ENCODE measurements around the gene ARSB.

ARSB gene

GRCh38 chr5:78808380-78808779 is 176.7 kb downstream of the ARSB start:
- no peak for TF ChIP-seq CTCF (IDR thresholded peaks at IDR 0.05; ENCODE audit: poor library complexity, severe bottlenecking)

GRCh38 chr5:78806544-78806943 is 178.6 kb downstream of the ARSB start:
- peaks cover 7% of the 10 kb centered on the region for H3K4me1 ChIP-seq (ENCODE audit: insufficient read depth, poor library complexity, severe bottlenecking)
- H3K36me3 ChIP-seq (ENCODE audit: low read depth): no peaks in the 10 kb centered on the region
- H3K9me3 ChIP-seq (ENCODE audit: severe bottlenecking): no peaks in the 10 kb centered on the region
- ATAC-seq (ENCODE audit: low read depth) (peak; percentile 81), DNase-seq (ENCODE audit: low spot score) (no peak)
- no peak overlapping the region for H3K4me3 ChIP-seq (ENCODE audit: severe bottlenecking)
- no peaks in the 10 kb centered on the region for H3K27me3 ChIP-seq (ENCODE audit: insufficient read depth, poor library complexity, severe bottlenecking)
- peak overlapping the region; percentile 19 for H3K27ac ChIP-seq (ENCODE audit: poor library complexity, severe bottlenecking)
- TF ChIP-seq CTCF (IDR thresholded peaks at IDR 0.05; ENCODE audit: poor library complexity, severe bottlenecking): no peak

More at GRCh38 chr5:78808380-78808779, 176.7 kb downstream of the ARSB start:
- H3K4me1 ChIP-seq (ENCODE audit: insufficient read depth, poor library complexity, severe bottlenecking): peaks cover 7% of the 10 kb centered on the region
- no peak overlapping the region for H3K27ac ChIP-seq (ENCODE audit: poor library complexity, severe bottlenecking)
- DNase-seq (ENCODE audit: low spot score): no peak
- no peak for ATAC-seq (ENCODE audit: low read depth)
- H3K36me3 ChIP-seq (ENCODE audit: low read depth): no peaks in the 10 kb centered on the region
- H3K9me3 ChIP-seq (ENCODE audit: severe bottlenecking): no peaks in the 10 kb centered on the region
- H3K27me3 ChIP-seq (ENCODE audit: insufficient read depth, poor library complexity, severe bottlenecking): no peaks in the 10 kb centered on the region
- H3K4me3 ChIP-seq (ENCODE audit: severe bottlenecking): no peak overlapping the region

- no peaks in the 10 kb centered on the region for H3K27me3 ChIP-seq (ENCODE audit: insufficient read depth, poor library complexity, severe bottlenecking)
- TF ChIP-seq CTCF (IDR thresholded peaks at IDR 0.05; ENCODE audit: poor library complexity, severe bottlenecking): no peak
- H3K4me1 ChIP-seq (ENCODE audit: insufficient read depth, poor library complexity, severe bottlenecking): peaks cover 7% of the 10 kb centered on the region
- ATAC-seq (ENCODE audit: low read depth) (no peak), DNase-seq (ENCODE audit: low spot score) (no peak)
- no peak overlapping the region for H3K4me3 ChIP-seq (ENCODE audit: severe bottlenecking)
- H3K27ac ChIP-seq (ENCODE audit: poor library complexity, severe bottlenecking): no peak overlapping the region
- no peaks in the 10 kb centered on the region for H3K36me3 ChIP-seq (ENCODE audit: low read depth)
- H3K9me3 ChIP-seq (ENCODE audit: severe bottlenecking): no peaks in the 10 kb centered on the region
Measured at GRCh38 chr5:78805474-78806124, 179.5 kb downstream of the ARSB start.

DNA sequence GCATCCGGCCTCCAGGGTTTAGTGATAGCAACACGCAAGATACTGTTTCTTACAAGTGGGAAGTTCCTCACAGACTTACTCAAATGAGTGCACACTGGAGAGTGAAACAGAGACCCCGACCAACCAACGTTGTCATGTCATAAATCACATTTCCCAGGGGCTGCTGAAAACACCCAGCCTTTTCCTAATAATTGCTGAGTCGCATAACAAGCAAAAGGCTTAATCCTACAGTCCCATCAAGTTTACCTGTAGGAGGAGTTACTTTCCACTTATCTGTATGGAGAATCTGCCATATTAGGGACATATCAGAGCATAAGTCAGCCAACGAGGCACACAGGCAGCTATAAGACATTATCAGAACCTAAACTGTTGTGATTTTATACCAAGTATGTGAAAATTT is 180.1 kb downstream of the ARSB start:
- TF ChIP-seq CTCF (IDR thresholded peaks at IDR 0.05; ENCODE audit: poor library complexity, severe bottlenecking): no peak

DNA sequence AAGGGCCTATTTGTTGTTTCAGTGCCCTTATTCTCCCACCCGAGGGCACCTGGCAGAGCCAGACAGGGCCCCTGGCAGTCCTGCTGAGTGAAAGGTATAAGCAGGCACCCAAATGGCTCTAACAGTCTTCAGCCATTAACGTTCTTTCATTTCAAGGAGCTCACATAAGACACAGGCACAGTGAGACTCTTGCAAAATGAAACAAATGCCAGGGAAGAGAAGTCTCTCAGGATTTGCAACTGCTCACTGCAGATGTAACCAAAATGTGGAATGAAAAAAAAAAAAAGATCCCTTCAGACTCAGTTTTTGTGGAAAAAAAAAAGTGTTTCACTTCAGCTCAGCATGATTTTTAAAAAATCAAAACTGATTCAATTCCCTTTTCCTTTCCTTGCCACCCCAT is 181.2 kb downstream of the ARSB start:
- no peak for TF ChIP-seq CTCF (IDR thresholded peaks at IDR 0.05; ENCODE audit: poor library complexity, severe bottlenecking)
- DNase-seq (ENCODE audit: low spot score): no peak
- Histone ChIP-seq H3K27ac (ENCODE audit: poor library complexity, severe bottlenecking) (no peak overlapping the region), H3K4me3 (ENCODE audit: severe bottlenecking) (no peak overlapping the region), H3K9me3 (ENCODE audit: severe bottlenecking) (no peaks in the 10 kb centered on the region), H3K4me1 (ENCODE audit: insufficient read depth, poor library complexity, severe bottlenecking) (peaks cover 7% of the 10 kb centered on the region), H3K27me3 (ENCODE audit: insufficient read depth, poor library complexity, severe bottlenecking) (no peaks in the 10 kb centered on the region), H3K36me3 (ENCODE audit: low read depth) (no peaks in the 10 kb centered on the region)
- no peak for ATAC-seq (ENCODE audit: low read depth)

More for the DNA sequence above, 180.1 kb downstream of the ARSB start:
- peaks cover 7% of the 10 kb centered on the region for H3K4me1 ChIP-seq (ENCODE audit: insufficient read depth, poor library complexity, severe bottlenecking)
- H3K4me3 ChIP-seq (ENCODE audit: severe bottlenecking): no peak overlapping the region
- no peak overlapping the region for H3K27ac ChIP-seq (ENCODE audit: poor library complexity, severe bottlenecking)
- H3K27me3 ChIP-seq (ENCODE audit: insufficient read depth, poor library complexity, severe bottlenecking): no peaks in the 10 kb centered on the region
- H3K36me3 ChIP-seq (ENCODE audit: low read depth): no peaks in the 10 kb centered on the region
- ATAC-seq (ENCODE audit: low read depth) (no peak), DNase-seq (ENCODE audit: low spot score) (no peak)
- H3K9me3 ChIP-seq (ENCODE audit: severe bottlenecking): no peaks in the 10 kb centered on the region

All from RWPE2 (cell line).